ENCODE data around the gene UBN1. TPM values are rescaled to one million over a fixed set of nuclear protein-coding genes. Genes with fewer than 3 reads are reported as not detected.
A peak's percentile ranks its signal among the peaks of the same experiment; 100 is the strongest.

UBN1 gene
- total RNA-seq, 1 donor from 2014 or later, result 36.1 TPM

GRCh38 chr16:4800290-4801041 lies 46.8 kb upstream of the UBN1 start:
- H3K36me3 ChIP-seq, result peaks cover 28% of the 10 kb centered on the region
- DNase-seq, result peak; percentile 81

GRCh38 chr16:4801051-4801961 lies 46.0 kb upstream of the UBN1 start:
- TF ChIP-seq CTCF (IDR thresholded peaks at IDR 0.05), result no peak
- Histone ChIP-seq H3K36me3 (peaks cover 34% of the 10 kb centered on the region), H3K4me3 (peak overlapping the region; percentile 89), H3K27me3 (ENCODE audit: low read depth) (no peaks in the 10 kb centered on the region), H3K9me3 (no peaks in the 10 kb centered on the region), H3K4me1 (peaks cover 31% of the 10 kb centered on the region), H3K27ac (peak overlapping the region; percentile 85)
- no peak for ATAC-seq
- intact Hi-C loops (cut with DNase I), result no loop called here
- DNase-seq, result no peak

More at GRCh38 chr16:4800290-4801041, 46.8 kb upstream of the UBN1 start:
- intact Hi-C loops (cut with DNase I), result no loop called here
- Histone ChIP-seq H3K27me3 (ENCODE audit: low read depth) (no peaks in the 10 kb centered on the region), H3K9me3 (no peaks in the 10 kb centered on the region), H3K4me3 (peak overlapping the region; percentile 8), H3K4me1 (peaks cover 31% of the 10 kb centered on the region), H3K27ac (no peak overlapping the region)
- TF ChIP-seq CTCF (IDR thresholded peaks at IDR 0.05), result no peak
- peak in 1 of 2 donors; percentile 2 for ATAC-seq

- intact Hi-C loops (cut with DNase I), result no loop called here
- TF ChIP-seq CTCF (IDR thresholded peaks at IDR 0.05), result no peak
- DNase-seq, result peak; percentile 96
- Histone ChIP-seq H3K9me3 (no peaks in the 10 kb centered on the region), H3K36me3 (peaks cover 41% of the 10 kb centered on the region), H3K4me3 (peak within 1 kb of the TSS; percentile 89), H3K4me1 (peaks cover 31% of the 10 kb centered on the region), H3K27ac (peak within 1 kb of the TSS; percentile 85), H3K27me3 (ENCODE audit: low read depth) (no peaks in the 10 kb centered on the region)
- peak; percentile 84 for ATAC-seq
Observed at GRCh38 chr16:4801962-4802658, 45.2 kb upstream of the UBN1 start, which contains the start of gene ROGDI. TSS of gene ROGDI (minus strand) at chr16:4802633. CDS start at chr16:4802571, 62 bp downstream.

- TF ChIP-seq CTCF (IDR thresholded peaks at IDR 0.05), result peak; percentile 32
- H3K4me1 ChIP-seq, result peaks cover 31% of the 10 kb centered on the region
- ATAC-seq (peak; percentile 95 to 96), DNase-seq (peak; percentile 94)
- intact Hi-C loops (cut with DNase I), result no loop called here
- no peaks in the 10 kb centered on the region for H3K9me3 ChIP-seq
- H3K27me3 ChIP-seq (ENCODE audit: low read depth), result no peaks in the 10 kb centered on the region
- peak overlapping the region; percentile 85 for H3K27ac ChIP-seq
- H3K36me3 ChIP-seq, result peaks cover 41% of the 10 kb centered on the region
- H3K4me3 ChIP-seq, result peak overlapping the region; percentile 89
Observed at GRCh38 chr16:4802659-4803287, 44.5 kb upstream of the UBN1 start.

All from lower lobe of right lung (tissue), 2 donors.